Thoracic aorta (tissue), 2 donors: ENCODE results near the gene CTSW. TPM values are rescaled to one million over a fixed set of nuclear protein-coding genes. Genes with fewer than 3 reads are reported as not detected.

Experiments
- ATAC-seq: fragments of 150-250 bp; one replicate; pipeline ENCODE4 v1.8.0; 2017; ENCODE audit warnings: low read depth; ENCODE audit not compliant: insufficient number of reproducible peaks, low FRiP score
- DNase-seq: peaks from one replicate; pipeline ENCODE4 v3.0.0-alpha.2; 2020; ENCODE audit warnings: low spot score
- H3K27ac ChIP-seq, 2 donors: fragments of 200-600 bp; sonication (generic); 1 replicate in 1 of 2; 2 replicates in 1 of 2; pipeline ENCODE4 v1.5.1; 2016; ENCODE audit warnings: mild to moderate bottlenecking in 2 of 2, moderate library complexity in 2 of 2
- H3K27me3 ChIP-seq: fragments of 200-600 bp; sonication (generic); replicated peaks from 2 replicates; pipeline ENCODE4 v1.6.0; 2016; ENCODE audit warnings: mild to moderate bottlenecking; ENCODE audit not compliant: insufficient read depth
- H3K36me3 ChIP-seq: fragments of 200-600 bp; sonication (generic); one replicate; pipeline ENCODE4 v1.5.1; 2016
- H3K4me1 ChIP-seq, 2 donors: fragments of 200-600 bp; sonication (generic); 1 replicate in 1 of 2; 2 replicates in 1 of 2; pipeline versions ENCODE4 v1.5.1 to v1.6.0; 2016; ENCODE audit warnings: low read depth in 2 of 2, mild to moderate bottlenecking in 1 of 2; ENCODE audit not compliant: control insufficient read depth in 1 of 2
- H3K4me3 ChIP-seq: fragments of 200-600 bp; sonication (generic); 2 replicates; pipeline ENCODE4 v1.5.1; 2016; ENCODE audit warnings: mild to moderate bottlenecking
- H3K9me3 ChIP-seq: fragments of 200-600 bp; sonication (generic); 2 replicates; pipeline ENCODE4 v1.5.1; 2016
- CTCF ChIP-seq: fragments of 200-600 bp; sonication (generic); IDR thresholded peaks from one replicate; pipeline ENCODE4 v1.5.1; 2019; ENCODE audit warnings: antibody characterized with exemption
- total RNA-seq, 2 donors: library from RNA; depleted of rRNA; stranded (reverse); fragments of >200 nt; gene quantifications; one replicate each; pipeline versions ENCODE4 v1.1.0 to v1.2.3, GENCODE V29; 2016

The CTSW gene
- total RNA-seq, 2 donors from 2014 or later, result 1.6 to 13.7 TPM

GRCh38 chr11:65880844-65881421, 1.3 kb downstream of the CTSW start:
- TF ChIP-seq CTCF, result no peak
- no peak for DNase-seq

GRCh38 chr11:65882120-65883057, 2.8 kb downstream of the CTSW start:
- Histone ChIP-seq H3K4me3 (no peak overlapping the region), H3K9me3 (no peaks in the 10 kb centered on the region), H3K27ac (no peak overlapping the region), H3K4me1 (peaks cover 6 to 13% of the 10 kb centered on the region in 2 donors), H3K36me3 (peaks cover 16% of the 10 kb centered on the region), H3K27me3 (no peaks in the 10 kb centered on the region)
- DNase-seq, result no peak
- TF ChIP-seq CTCF, result no peak
- ATAC-seq, result no peak

More at GRCh38 chr11:65880844-65881421, 1.3 kb downstream of the CTSW start:
- H3K9me3 ChIP-seq, result no peaks in the 10 kb centered on the region
- no peaks in the 10 kb centered on the region for H3K27me3 ChIP-seq
- H3K4me1 ChIP-seq, result no peaks in the 10 kb centered on the region
- H3K36me3 ChIP-seq, result peaks cover 16% of the 10 kb centered on the region
- ATAC-seq, result no peak
- no peak overlapping the region for H3K4me3 ChIP-seq
- H3K27ac ChIP-seq, result no peak overlapping the region

GRCh38 chr11:65883058-65883761, 3.6 kb downstream of the CTSW start:
- peaks cover 16% of the 10 kb centered on the region for H3K36me3 ChIP-seq
- no peaks in the 10 kb centered on the region for H3K9me3 ChIP-seq
- ATAC-seq (no peak), DNase-seq (no peak)
- no peak overlapping the region for H3K27ac ChIP-seq
- no peaks in the 10 kb centered on the region for H3K27me3 ChIP-seq
- H3K4me3 ChIP-seq, result no peak overlapping the region
- no peak for TF ChIP-seq CTCF
- peaks cover 11 to 18% of the 10 kb centered on the region in 2 donors for H3K4me1 ChIP-seq

GRCh38 chr11:65883786-65884715, 4.4 kb downstream of the CTSW start:
- ATAC-seq, result no peak
- no peak for TF ChIP-seq CTCF
- H3K9me3 ChIP-seq, result no peaks in the 10 kb centered on the region
- H3K4me3 ChIP-seq, result no peak overlapping the region
- H3K36me3 ChIP-seq, result peaks cover 16% of the 10 kb centered on the region
- H3K27me3 ChIP-seq, result no peaks in the 10 kb centered on the region
- peaks cover 11 to 23% of the 10 kb centered on the region in 2 donors for H3K4me1 ChIP-seq
- H3K27ac ChIP-seq, result no peak overlapping the region
- no peak for DNase-seq
